CD4-positive, alpha-beta T cell treated with Interleukin-6 for 4 hours (primary cell): Measurements from ENCODE around the gene SKAP1.
"Not testable (repeated sequence)": the region's sequence is repeated elsewhere in the genome, so short reads cannot be mapped to it uniquely, and the experiment has no call there.

Experiments
- DNase-seq: peaks from one replicate; pipeline ENCODE4 v3.0.0-alpha.2; 2020; ENCODE audit warnings: mixed read lengths

SKAP1 gene

DNA sequence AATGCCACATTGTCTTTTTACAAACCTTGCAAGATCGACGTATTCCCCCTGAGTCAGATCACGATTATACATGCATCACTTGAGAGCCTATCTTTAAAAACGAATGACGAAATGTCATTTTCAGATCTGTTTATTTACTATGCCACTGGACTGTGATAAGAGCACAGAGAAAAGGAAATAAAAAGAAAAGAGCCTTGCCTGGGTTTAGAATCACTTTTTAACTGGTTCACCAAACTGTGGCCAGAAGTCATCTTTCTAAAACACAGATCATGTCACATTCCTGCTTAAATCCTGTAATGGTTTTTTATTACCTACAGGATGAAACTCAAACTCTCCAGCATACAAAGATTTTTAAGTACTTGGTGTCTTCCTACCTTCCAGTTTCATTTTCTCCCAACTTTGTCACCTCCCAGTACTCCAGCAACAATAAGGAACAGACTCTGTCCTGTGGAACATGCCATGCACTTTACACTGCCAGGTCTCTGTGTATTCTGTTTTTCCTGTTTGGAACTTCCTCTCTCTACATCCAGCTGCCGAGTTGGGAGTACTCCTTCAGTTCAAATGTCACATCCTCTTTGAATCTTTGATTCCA is 231.0 kb downstream of the SKAP1 start:
- DNase-seq, result no peak

DNA sequence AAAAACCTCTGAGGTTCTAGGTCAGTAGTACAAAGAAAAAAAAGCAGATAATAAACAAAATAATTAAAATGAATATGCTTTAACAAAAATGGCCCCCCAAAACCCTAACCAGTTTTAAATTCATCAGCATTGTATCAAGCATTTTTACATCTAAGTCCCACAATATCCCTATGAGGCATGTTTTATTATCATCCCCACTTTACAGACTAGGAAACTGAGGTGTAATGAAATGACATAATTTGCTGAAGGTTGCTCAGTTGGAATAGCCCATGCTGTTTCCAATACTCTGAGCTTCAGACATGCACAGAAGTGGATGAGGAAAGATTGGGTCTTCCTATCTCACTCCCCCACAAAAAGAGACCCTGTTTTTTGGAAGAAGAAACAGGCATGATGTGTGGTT is 234.1 kb downstream of the SKAP1 start:
- no peak for DNase-seq

DNA sequence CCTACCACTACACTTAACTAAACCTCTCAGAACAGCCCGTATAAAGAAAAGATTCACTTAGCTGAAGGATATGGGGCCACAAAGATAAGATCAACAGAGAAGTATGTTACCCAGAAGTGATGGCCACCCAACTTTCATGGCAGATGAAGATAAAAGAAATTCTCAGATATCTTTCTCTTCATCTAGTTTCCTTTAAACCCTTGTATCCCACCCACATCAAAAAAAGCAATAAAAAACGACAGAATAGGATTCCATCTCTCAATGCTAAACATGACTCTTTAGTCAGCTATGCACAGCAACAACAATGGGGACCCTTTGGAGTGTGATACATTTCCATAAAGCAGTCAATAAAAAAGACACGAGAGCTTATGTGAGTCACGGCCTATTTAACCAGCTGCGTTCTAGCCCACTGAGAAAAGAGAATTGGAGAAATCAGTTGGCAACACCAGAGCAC is 235.9 kb downstream of the SKAP1 start:
- no peak for DNase-seq

DNA sequence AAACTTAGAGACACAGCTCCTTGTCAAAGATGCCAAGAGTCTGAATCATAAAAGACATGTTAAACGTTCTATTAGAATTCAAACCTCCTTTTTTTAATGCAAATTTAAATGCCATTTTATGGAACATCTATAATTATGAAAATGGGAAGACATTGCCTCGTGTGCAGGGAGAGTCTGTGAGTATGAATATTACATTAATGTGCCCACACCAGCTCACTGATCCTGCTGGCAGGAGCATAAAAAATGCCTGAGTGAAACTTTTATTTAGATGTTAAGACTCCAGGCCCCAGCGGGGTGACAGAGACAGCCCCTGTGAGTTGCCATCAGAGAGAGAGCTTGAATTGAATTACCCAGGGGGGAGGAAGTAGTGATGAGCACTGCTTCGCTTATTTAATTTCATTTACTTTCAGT is 237.7 kb downstream of the SKAP1 start:
- no peak for DNase-seq

DNA sequence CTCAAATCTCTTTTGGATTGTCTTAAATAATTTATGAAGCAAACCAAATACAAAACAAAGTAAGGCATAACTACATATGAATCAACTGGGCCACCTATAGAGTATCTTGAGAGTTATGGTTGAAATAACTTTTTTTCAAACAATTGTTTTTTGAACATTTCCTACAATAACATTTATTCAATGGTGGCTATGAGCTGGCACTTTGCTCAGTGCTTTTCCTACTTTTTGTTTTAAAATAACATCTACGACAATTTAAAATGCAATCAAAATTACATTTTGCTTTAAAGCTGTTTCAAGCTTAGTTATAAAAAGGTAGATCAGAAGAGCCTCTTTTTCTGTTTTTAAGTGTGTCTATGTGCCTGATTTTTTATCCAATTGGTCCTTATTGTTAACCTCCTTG is 238.7 kb downstream of the SKAP1 start:
- no peak for DNase-seq

DNA sequence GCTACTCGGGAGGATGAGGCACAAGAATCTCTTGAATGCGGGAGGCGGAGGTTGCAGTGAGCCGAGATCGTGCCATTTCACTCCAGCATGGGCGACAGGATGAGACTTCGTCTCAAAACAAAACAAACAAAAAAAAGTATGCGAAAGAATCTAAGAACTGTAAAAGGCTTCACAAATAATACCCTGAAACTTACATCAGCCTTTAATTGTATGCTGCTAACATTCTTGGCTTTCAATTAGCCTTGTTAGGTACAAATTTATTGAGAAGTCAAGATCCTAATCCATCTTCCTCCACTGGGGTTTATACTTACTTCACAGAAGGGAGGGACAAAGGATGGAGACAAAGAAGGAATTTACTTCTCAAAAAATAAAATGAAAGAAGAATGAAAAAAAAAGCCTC is 239.1 kb downstream of the SKAP1 start:
- DNase-seq, result no peak

DNA sequence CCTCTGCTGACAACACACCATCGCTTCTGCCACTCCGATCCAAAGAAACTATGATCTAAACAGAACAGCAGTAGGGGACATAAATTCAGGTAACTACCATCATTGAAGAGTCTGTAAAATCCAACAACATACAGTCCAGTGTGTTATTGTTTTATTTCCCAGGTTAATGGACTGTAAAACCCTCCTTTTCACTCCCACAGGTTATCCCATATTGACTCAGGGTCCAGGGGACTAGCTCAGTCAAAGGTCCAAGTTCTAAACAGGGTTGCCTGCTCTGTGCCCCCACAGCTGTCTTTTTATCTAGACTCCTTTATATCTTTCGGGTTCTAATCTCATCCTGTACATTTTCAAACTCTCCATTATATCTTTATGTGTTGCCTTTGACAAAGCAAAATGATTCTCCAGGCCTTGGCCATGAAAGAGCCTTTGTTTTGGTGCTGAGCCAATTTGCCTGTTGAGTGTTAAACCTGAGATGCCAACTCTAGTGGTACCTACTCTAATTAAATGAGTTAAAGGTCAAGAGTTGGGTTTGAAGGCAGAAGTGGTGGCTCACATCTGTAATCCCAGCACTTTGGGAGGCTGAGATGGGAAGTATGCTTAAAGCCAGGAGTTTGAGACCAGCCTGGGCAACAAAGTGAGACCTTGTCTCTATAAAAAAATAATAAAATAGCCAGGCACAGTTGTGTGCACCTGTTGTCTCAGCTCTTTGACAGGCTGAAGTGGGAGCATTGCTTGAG is 242.0 kb downstream of the SKAP1 start:
- no peak for DNase-seq

DNA sequence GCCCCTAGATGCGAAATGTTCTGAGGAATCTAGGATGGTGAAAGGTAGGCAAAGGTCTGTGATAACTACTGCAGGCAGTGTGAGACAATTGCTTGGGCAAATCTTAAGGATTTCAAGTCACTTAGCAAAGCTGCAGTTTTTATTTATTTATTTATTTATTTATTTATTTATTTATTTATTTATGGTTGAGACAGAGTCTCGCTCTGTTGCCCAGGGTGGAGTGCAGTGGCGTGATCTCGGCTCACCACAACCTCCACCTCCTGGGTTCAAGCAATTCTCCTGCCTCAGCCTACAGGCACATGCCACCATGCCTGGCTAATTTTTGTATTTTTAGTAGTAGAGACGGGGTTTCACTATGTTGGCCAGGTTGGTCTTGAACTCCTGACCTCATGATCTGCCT is 243.7 kb downstream of the SKAP1 start:
- not testable (repeated sequence) for DNase-seq

DNA sequence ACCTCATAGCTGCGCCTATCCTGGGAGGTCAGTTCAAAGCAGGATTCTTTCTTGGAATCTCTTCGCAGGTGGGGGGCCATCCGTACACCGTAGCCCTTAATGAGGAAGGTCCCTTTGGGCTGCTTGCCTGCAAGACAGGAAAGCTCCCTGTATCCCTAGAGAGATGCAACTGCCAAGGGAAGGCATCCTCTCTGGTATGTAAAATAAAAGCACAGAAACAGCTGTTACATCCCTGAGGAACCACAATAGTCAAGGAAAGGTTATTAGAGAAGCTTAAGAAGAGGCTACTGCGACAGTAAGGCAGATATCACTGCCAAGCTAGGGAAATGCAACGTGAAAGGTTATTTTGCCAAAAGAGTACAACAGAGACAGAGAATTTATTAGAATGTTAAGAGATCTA is 245.3 kb downstream of the SKAP1 start:
- DNase-seq, result no peak

DNA sequence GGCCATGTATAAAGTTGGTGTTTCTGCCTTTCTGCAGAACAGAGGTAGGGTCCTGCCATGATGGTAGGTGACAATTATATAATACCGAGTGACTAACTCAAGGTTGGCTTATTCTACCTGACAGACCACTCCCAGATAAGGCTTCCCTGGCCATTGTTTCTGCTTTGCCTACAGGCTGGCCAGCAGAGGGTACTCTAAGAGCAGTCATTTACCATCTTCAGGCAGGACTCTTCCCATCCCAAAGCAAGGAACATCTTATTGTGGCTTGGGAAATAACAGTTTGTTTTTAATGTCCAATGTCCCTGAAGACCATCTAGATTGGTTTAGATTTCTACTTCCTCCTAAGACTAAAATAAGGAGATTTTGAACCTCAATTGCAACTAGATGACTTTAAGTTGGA is 248.4 kb downstream of the SKAP1 start:
- no peak for DNase-seq

DNA sequence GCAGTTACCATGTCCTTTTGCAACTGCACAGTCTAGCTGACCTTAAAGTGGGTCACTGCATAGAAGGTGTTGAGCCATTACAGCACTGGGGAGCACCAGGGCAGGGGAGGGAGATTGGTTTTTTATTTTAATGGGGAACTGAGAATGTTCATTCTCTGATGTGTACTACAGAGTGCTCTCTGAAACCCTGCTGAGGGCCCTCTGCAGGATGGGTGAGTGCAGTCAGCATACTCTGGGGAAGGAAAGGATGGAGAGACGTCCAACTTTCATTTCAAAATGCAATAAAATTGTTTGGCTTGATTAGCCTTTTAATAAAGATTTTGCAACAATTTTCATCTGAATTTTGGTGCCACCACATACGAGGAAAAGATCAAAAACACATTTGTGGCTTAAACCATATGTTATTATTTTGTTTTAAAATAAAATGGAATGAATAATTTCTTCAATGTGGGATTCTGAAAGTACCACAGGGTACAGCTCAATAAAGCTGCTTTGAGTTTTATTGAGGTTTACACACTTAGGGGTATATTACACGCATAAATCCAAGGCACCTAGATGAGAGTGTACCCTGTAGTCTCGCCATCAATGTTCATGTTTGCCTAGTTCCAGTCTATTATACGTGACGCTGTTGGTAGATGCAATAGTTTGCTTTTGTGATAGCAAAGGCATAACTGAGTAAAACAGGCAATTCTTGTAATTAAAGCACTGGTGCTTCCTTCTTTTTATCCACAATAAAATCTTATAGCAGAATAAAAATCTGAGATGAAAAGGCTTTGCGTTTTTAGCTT is 249.0 kb downstream of the SKAP1 start:
- DNase-seq, result no peak

DNA sequence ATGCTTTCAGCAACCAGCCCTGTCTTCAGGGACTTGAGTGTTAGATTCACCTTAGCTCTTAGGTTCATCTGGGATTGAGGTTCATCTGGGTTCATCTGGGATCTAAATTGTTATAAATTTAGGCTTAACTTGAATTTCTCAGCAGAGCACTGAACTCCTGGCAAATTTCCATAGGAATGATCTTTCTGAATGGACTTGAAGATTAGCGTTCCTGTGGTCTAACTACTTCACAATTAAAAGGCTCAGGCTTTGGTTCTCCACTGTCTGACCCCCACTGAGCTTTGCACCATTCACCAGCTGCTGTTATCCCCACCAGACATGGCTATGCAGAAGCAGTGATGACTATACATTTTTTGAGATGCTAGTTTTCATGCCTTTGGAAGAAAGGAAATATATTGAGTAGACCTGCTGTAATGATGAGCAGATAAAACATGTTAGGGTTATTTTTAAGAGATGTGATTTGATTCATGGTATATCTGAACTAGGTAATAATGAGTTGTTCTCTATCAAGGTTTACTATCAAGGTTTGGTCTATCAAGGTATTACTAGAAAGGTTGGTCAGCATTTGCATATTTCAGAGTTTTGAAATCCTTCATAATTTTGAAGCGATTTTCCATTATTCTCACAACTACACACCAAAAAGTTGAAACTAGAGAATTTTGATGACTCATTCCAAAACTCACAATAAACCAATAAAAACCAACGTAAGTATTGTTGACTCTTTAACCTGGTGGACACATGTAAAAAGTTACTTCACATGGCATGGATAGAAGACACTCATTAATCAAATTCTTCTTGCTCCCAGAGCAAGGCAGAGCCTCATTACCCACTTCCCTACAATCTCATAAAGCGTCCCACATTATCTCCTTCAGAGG is 250.7 kb downstream of the SKAP1 start:
- no peak for DNase-seq

DNA sequence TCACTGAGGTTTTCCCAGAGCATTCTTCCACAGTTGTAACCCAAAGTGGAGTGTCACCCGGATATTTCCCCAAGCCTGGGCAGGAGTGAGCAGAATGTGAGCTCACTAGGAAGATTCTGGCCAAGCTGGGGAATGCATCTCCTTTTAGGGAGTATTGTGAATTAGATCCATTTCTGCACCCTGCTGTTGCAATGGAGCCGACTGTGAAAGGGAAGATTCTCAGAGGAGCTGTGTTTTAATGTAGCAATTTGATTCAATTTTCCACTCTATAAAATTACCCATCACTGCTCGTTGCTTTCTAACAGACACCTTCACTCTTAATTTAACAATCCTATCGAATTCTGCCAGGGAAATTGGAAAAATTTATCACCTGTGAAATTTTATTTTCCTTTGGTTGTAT is 251.7 kb downstream of the SKAP1 start:
- DNase-seq, result no peak

DNA sequence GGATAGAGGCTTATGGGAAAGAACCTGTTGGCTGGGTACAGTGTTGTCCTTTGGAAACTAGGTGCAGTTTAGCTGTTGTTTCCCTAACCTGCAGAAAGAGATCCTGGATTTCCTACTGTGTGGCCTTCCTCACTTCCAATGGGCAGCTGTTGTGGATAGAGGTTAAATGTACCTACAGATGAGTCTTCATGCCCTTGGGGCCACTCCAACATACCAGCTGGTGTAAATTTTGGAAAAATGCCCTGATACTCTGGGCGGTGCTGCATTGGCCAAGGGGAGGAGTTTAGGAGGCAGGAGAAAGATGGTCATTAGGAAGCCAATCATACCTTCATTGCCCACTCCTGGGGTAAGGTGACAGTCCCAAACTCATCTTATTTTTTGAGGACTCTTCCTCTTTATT is 252.2 kb downstream of the SKAP1 start:
- DNase-seq, result no peak

DNA sequence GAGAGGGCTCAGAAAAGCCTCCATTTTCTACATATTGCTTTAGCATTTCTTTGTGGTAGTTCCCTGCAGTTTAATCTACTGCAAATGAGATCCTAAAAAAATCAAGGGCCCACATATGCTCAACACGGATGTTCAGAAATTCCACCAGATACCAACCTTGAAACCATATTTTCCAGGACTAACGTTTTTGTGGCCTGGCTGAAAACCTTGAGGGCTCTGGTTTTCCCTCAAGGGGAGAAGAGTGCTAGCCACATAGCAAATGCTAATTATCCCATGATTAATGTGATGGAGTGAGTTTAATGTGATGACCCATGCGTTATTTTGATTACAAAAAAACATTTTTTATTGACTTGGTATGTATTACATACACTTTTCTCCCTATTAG is 253.6 kb downstream of the SKAP1 start:
- no peak for DNase-seq

DNA sequence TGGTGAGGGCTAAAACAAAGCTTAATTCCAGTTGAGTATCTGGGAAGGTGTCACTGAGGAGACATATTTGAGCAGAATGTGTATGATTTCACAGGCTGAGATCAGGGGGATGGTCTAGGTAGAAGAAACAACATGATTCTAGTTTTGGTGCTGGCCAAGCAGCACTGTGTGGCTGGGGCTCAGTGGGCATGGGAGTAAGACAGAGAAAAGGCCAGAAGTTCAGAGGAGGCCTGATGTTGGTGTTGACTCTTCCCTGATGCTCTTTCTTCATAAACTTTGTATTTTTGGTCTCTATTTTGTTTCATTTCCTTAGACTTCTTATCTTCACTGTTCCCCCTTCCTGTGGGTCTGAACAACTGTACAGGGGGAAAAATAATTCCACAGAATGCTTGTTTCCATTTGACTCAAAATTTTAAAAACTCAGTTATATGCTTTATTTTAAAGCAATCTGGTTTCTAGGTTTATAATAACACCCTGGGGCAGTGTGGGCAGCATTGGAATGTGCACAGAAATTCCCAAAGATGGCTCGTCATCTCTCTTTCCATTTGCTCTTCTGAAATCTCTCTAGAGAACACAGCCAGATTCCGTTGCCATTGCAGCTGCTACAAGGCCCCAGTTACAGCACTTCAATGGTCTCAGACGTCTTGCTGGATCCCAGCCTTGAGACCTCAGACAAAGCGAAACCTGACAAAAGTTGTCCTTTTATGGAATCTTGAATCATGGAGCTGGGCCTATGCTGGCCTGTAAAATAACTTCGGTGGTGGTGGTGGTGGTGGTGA is 254.1 kb downstream of the SKAP1 start:
- DNase-seq, result no peak

DNA sequence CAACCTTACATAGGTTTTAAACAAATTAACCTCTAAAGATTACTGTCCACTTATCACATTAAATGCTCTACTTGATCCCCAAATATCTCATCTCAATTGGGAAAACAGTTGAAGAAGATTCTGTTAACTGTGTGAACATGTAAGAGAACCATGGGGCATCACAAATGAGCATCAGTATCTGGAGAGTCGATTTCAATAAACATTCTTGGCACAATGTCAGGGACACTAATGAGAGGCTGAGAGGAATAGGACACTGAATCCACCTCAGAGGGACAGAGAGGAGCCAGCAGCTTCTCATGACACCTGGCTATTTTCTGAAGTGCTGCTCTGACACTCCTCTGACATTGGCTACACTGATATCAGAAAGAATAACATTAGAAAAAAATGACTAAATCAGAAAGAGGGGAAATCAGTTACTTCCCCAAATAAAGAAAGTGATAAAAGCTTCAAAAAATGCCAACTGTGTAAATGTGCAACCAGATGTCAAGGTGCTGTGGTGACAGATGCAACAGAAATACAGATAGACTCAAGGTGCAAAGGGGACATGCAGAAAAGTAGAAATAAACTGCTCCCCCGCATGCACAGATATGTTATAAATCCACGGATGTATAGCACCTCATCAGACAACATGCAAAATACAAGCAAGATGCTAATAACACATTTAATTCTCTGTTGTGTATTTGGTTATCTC is 255.0 kb downstream of the SKAP1 start:
- DNase-seq, result no peak

DNA sequence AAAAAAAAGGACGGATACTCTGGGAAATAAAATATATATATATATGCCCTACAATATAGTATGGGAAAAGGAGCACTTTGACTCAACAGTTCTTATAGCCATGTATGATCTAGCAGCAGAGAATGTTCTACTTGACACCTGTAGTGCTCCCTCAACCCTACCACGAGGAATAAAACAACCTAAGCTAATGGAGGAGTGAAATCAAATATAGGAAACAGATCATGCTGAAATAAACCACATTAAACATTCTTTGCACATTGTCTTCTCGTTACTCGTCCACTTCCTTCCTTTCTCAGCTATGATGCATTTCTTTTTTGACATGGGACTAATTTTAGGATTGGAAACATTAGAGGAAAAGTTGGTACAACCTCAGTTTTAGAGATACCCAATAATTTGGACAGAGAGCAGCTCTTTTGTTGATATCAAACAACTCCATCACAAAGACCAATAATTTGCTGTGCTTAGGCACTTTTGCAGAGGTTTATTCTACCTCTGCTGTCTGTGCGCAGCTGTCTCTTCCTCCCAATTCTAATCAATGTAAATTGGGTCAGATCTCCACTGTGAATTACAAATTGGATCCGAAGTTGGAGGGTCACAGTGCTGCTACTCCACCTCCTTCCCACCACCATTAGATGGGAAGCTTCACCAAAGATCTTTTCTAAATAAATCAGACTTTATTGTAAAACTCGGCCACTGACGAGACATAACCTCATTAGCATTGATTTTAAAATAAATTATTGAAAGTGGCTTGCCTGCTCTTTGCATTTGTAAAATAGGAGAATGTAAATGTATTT is 256.6 kb downstream of the SKAP1 start:
- DNase-seq, result no peak

DNA sequence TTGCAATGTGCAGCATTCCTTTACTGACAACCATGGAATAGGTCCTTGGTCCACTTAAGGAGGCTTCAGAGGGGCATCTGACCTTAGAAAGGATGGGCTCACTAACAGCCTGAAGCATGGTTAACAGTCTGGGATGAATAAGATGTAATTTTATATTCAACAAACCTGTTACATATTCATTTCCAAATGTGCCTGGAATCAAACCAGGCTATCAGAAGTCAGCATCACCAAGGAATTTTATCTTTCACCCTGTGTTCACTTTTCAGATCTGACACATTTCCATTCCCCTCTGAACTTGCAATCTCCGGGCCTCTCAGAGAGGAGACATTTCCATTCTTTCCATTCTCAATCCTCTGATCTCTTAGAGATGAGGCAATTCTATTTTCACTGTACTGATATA is 260.1 kb downstream of the SKAP1 start:
- DNase-seq, result no peak

DNA sequence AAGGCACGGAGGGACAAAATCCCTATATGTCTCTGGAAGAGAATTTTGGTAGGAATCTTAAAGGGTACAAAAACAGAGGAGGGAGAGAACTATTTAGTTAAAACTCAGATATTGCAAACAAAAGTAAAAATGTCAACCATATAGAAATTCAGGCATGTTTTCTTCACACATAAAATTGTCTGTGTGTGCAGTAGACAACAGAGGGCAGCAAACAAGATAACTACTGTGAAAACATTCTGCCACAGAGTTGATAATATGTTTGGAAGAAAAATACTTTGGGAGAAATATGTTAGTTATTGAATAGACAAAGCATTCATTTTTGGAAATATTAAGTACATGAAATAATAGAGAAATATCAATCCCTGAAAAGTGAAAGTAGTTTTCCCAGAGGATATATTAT is 266.2 kb downstream of the SKAP1 start:
- DNase-seq, result no peak
